HepG2 (cell line): Measurements from ENCODE around the gene VPS9D1. TPM values are rescaled to one million over a fixed set of nuclear protein-coding genes. Genes with fewer than 3 reads are reported as not detected.

Experiments used
- ATAC-seq: fragments of 200-7000 bp; cut with Tn5 transposase; 3 replicates; pipeline ENCODE4 v1.9.1; 2020; ENCODE audit warnings: mild to moderate bottlenecking, moderate library complexity
- BruUV-seq: library from RNA; stranded (reverse); fragments of 400-500 nt; replicated peaks from 2 replicates; lab custom pipeline; 2021; lab: Mats Ljungman, UMichigan
- CTCF ChIA-PET: fragments of 300-600 bp; formaldehyde crosslinking; extraction: SDS; loops from one replicate; lab custom pipeline; 2021; ENCODE audit warnings: low total read pairs, inconsistent platforms, low intra/inter-chr PET ratio; lab: Yijun Ruan, JAX
- POLR2A ChIA-PET: fragments of 350-600 bp; sonication (Branson Sonifier 250); formaldehyde crosslinking; loops from one replicate; lab custom pipeline; 2020; ENCODE audit warnings: antibody characterized with exemption, inconsistent platforms; lab: Yijun Ruan, JAX
- DNase-seq: peaks from one replicate; pipeline ENCODE4 v3.0.0-alpha.2; 2015; ENCODE audit warnings: low spot score
- FAIRE-seq: peaks from 3 replicates; lab custom pipeline; 2011; peaks lifted over from hg19 to GRCh38; lab: Jason Lieb, UNC
- H2AFZ ChIP-seq: one replicate; pipeline ENCODE4 v1.6.1; 2011; ENCODE audit warnings: low read length, inconsistent platforms
- H3K27ac ChIP-seq: fragments of 300-600 bp; 3 replicates; pipeline ENCODE4 v1.8.0; 2011; ENCODE audit warnings: mixed run types, mild to moderate bottlenecking, mixed read lengths, low read length, inconsistent platforms; ENCODE audit not compliant: insufficient read depth; ENCODE audit errors: extremely low read length
- H3K27me3 ChIP-seq, 2 experiments: fragments of 200-600 bp in 1 of 2; 2 replicates in 1 of 2; 3 replicates in 1 of 2; pipeline versions ENCODE4 v1.6.0 to v1.8.0; 2011; ENCODE audit warnings: low read length in 2 of 2, mild to moderate bottlenecking in 2 of 2, moderate library complexity in 2 of 2, inconsistent platforms in 1 of 2; ENCODE audit not compliant: insufficient read depth in 2 of 2, control insufficient read depth in 1 of 2
- H3K36me3 ChIP-seq, 2 experiments: fragments of 200-600 bp in 1 of 2; replicated peaks in 1 of 2; 2 replicates in 1 of 2; 3 replicates in 1 of 2; pipeline versions ENCODE4 v1.5.1 to v1.8.0; 2011; ENCODE audit warnings: low read length in 2 of 2, inconsistent platforms in 1 of 2; ENCODE audit not compliant: insufficient read depth in 2 of 2, control insufficient read depth in 1 of 2
- H3K4me1 ChIP-seq: 2 replicates; pipeline ENCODE4 v1.5.1; 2012; ENCODE audit warnings: low read length, inconsistent platforms; ENCODE audit not compliant: insufficient read depth
- H3K4me2 ChIP-seq: 2 replicates; pipeline ENCODE4 v1.6.0; 2011; ENCODE audit warnings: low read depth, low read length, inconsistent platforms
- H3K4me3 ChIP-seq, 3 experiments: fragments of 200-600 bp in 1 of 3; sonication (generic), shearing (Covaris generic) in 1 of 3; replicated peaks in 1 of 3; 2 replicates each; pipeline ENCODE4 v1.5.1; 2011 to 2016; ENCODE audit warnings: low read length in 3 of 3, inconsistent platforms in 2 of 3, low read depth in 2 of 3, mild to moderate bottlenecking in 2 of 3, control low read depth in 1 of 3, mixed read lengths in 1 of 3; ENCODE audit not compliant: insufficient read depth in 1 of 3
- H3K79me2 ChIP-seq: one replicate; pipeline ENCODE4 v1.6.1; 2011; ENCODE audit warnings: low read length, inconsistent platforms; ENCODE audit not compliant: insufficient read depth
- H3K9ac ChIP-seq: 2 replicates; pipeline ENCODE4 v1.6.0; 2011; ENCODE audit warnings: mild to moderate bottlenecking, low read depth, low read length, inconsistent platforms; ENCODE audit not compliant: insufficient read depth
- H3K9me3 ChIP-seq: 2 replicates; pipeline ENCODE4 v1.5.1; 2012; ENCODE audit warnings: mild to moderate bottlenecking, low read length
- H4K20me1 ChIP-seq: 2 replicates; pipeline ENCODE4 v1.6.0; 2011; ENCODE audit warnings: inconsistent platforms, mild to moderate bottlenecking, low read length, moderate library complexity; ENCODE audit not compliant: insufficient read depth
- AGO2 ChIP-seq: fragments of 200-400 bp; formaldehyde crosslinking; optimal IDR thresholded peaks from 2 replicates; pipeline ENCODE3; 2017; ENCODE audit warnings: mild to moderate bottlenecking, low read depth, low read length, moderate library complexity
- RBFOX2 ChIP-seq: fragments of 200-400 bp; formaldehyde crosslinking; IDR thresholded peaks from 2 replicates; pipeline ENCODE4 v1.6.1; 2017; ENCODE audit warnings: low read depth, mild to moderate bottlenecking, low read length
- ZNF703 ChIP-seq: sonication (generic); formaldehyde crosslinking; IDR thresholded peaks from 2 replicates; pipeline ENCODE4 v1.5.1; 2020; ENCODE audit warnings: missing genetic modification reagents, mild to moderate bottlenecking, moderate library complexity, borderline replicate concordance
- ZNF737 ChIP-seq: sonication (generic); formaldehyde crosslinking; IDR thresholded peaks from 2 replicates; pipeline ENCODE4 v1.5.0; 2020; ENCODE audit warnings: missing genetic modification reagents, mild to moderate bottlenecking, borderline replicate concordance
- ZNF768 ChIP-seq: sonication (generic); formaldehyde crosslinking; IDR thresholded peaks from 2 replicates; pipeline ENCODE4 v1.4.0; 2020; ENCODE audit warnings: missing genetic modification reagents
- WGBS: methylation state at CpG from one replicate; pipeline ENCODE4 v1.1.6; 2017; ENCODE audit warnings: low lambda C conversion rate; 5-methylcytosine and 5-hydroxymethylcytosine counted together
- in situ Hi-C: cut with HindIII; loops from 2 replicates; pipeline ENCODE4 v1.10.0; 2017; ENCODE audit warnings: low pct_unique_long_range_greater_than_20kb; ENCODE audit not compliant: extremely low pct_ligation_motif_present
- intact Hi-C: fragments of 100-400 bp; cut with micrococcal nuclease; formaldehyde crosslinking; loops from one replicate; pipeline ENCODE4 v1.10.0; 2022; ENCODE audit not compliant: unreplicated experiment
- polyA plus RNA-seq, 8 experiments: library from polyadenylated mRNA; depleted of rRNA in 3 of 8; stranded (reverse) in 7 of 8; unstranded in 1 of 8; fragments of >200 nt; fragmentation: Illumina TruSeq in 4 of 8; extraction: Trizol in 4 of 8; gene quantifications; 2 replicates each; pipeline versions ENCODE4 v1.2.1 to v1.2.3, GENCODE V29; 2011 to 2016; ENCODE audit warnings: low read depth in 4 of 8, missing spikeins in 1 of 8, mixed read lengths in 1 of 8; ENCODE audit not compliant: insufficient read depth in 1 of 8
- total RNA-seq, 5 experiments: library from RNA; depleted of rRNA; stranded (reverse); fragments of >200 nt; fragmentation: Illumina TruSeq; extraction: Trizol; gene quantifications; 2 replicates each; pipeline ENCODE4 v1.2.3, GENCODE V29; 2016; ENCODE audit warnings: low read depth in 1 of 5
- TF ChIP-seq, protein P1 (sequence below): sonication (generic); formaldehyde crosslinking; IDR thresholded peaks from 2 replicates; pipeline ENCODE4 v1.5.1; 2020; ENCODE audit warnings: mild to moderate bottlenecking, missing genetic modification reagents, moderate library complexity
- TF ChIP-seq, protein P2 (sequence below): sonication (generic); formaldehyde crosslinking; conservative IDR thresholded peaks from 2 replicates; pipeline ENCODE4 v1.4.0; 2020; ENCODE audit warnings: missing genetic modification reagents

Gene VPS9D1
- total and polyA plus RNA-seq, 2 of the 13 experiments (the other 11 are each of a cell fraction or from before 2014, with no cell fraction given): 10.1 to 13.2 TPM

DNA sequence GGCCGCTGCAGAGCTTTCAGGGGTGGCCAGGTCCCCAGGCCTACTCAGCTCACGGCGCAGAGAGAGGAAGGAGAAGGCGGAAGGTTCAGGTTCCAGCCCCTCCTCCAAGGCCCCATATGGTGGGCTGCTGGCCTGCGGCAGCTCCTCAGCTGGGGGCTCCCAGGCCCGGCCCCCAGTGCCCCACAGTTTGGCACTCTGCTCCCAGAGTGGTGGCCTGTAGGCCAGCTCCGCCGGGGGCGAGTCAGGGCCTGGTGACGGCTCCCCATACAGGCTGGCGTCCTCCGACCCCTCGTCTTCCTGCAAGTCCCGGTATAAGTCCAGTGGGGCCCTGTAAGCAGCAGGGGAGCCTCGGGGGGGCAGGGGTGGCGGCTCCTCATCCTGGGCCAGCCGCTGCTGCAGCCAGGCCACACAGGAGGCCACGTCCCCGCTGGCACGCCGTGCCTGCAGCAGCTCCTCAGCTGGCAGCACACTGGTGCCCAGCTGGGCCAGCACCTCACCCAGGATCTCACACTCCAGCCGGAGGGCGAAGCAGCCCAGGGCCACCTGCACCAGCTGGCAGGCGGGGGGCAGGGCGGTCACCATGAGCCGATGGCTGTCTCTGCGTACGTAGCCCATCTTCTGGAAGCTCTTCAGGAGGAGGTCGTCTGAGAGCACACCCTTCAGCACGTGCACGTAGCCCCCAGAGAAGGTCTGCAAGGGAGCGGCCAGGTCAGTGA, 22.9 kb downstream of the VPS9D1 start:
- H3K27me3 ChIP-seq: no peaks in the 10 kb centered on the region
- no peak overlapping the region for H3K4me2 ChIP-seq
- peak; percentile 32; the same call in 1 of the 2 replicates for TF ChIP-seq ZNF768 (CRISPR knock-in tag)
- TF ChIP-seq RBFOX2: peak; percentile 43; the same call in 1 of the 2 replicates
- TF ChIP-seq, protein P1, sequence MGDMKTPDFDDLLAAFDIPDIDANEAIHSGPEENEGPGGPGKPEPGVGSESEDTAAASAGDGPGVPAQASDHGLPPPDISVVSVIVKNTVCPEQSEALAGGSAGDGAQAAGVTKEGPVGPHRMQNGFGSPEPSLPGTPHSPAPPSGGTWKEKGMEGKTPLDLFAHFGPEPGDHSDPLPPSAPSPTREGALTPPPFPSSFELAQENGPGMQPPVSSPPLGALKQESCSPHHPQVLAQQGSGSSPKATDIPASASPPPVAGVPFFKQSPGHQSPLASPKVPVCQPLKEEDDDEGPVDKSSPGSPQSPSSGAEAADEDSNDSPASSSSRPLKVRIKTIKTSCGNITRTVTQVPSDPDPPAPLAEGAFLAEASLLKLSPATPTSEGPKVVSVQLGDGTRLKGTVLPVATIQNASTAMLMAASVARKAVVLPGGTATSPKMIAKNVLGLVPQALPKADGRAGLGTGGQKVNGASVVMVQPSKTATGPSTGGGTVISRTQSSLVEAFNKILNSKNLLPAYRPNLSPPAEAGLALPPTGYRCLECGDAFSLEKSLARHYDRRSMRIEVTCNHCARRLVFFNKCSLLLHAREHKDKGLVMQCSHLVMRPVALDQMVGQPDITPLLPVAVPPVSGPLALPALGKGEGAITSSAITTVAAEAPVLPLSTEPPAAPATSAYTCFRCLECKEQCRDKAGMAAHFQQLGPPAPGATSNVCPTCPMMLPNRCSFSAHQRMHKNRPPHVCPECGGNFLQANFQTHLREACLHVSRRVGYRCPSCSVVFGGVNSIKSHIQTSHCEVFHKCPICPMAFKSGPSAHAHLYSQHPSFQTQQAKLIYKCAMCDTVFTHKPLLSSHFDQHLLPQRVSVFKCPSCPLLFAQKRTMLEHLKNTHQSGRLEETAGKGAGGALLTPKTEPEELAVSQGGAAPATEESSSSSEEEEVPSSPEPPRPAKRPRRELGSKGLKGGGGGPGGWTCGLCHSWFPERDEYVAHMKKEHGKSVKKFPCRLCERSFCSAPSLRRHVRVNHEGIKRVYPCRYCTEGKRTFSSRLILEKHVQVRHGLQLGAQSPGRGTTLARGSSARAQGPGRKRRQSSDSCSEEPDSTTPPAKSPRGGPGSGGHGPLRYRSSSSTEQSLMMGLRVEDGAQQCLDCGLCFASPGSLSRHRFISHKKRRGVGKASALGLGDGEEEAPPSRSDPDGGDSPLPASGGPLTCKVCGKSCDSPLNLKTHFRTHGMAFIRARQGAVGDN (CRISPR knock-in tag): 0 out of 2 replicates have a peak, but pooled peaks have one; percentile 13
- TF ChIP-seq AGO2: peak; percentile 21
- TF ChIP-seq, protein P2, sequence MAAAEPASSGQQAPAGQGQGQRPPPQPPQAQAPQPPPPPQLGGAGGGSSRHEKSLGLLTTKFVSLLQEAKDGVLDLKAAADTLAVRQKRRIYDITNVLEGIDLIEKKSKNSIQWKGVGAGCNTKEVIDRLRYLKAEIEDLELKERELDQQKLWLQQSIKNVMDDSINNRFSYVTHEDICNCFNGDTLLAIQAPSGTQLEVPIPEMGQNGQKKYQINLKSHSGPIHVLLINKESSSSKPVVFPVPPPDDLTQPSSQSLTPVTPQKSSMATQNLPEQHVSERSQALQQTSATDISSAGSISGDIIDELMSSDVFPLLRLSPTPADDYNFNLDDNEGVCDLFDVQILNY (CRISPR knock-in tag): no peak
- TF ChIP-seq ZNF737 (CRISPR knock-in tag): no peak
- TF ChIP-seq ZNF703: no peak
- H2AFZ ChIP-seq: no peak overlapping the region
- intact Hi-C loops (no loop called here), in situ Hi-C loops (no loop called here)
- ChIA-PET POLR2A (no interaction called here), CTCF (no interaction called here)
- peaks cover 62% of the 10 kb centered on the region for H3K4me1 ChIP-seq
- H3K27ac ChIP-seq: no peak overlapping the region
- DNase-seq (no peak), ATAC-seq (no peak), FAIRE-seq (no peak)
- BruUV-seq: no TSS peak
- H3K36me3 ChIP-seq: peaks cover 5 to 14% of the 10 kb centered on the region in 2 experiments; a peak in 2 of 5 replicates
- H4K20me1 ChIP-seq: no peaks in the 10 kb centered on the region
- H3K9ac ChIP-seq: no peak overlapping the region
- peaks cover 2% of the 10 kb centered on the region for H3K79me2 ChIP-seq
- WGBS: 99% methylated on average over 13 of the region's 32 CpGs
- H3K4me3 ChIP-seq: no peak overlapping the region
- H3K9me3 ChIP-seq: no peaks in the 10 kb centered on the region
